PC-9 (cell line): ENCODE data around the gene NBEAL1.

Source experiments
- CTCF ChIP-seq: fragments of 200-600 bp; sonication (generic); conservative IDR thresholded peaks from 2 replicates; pipeline ENCODE4 v1.6.1; 2017; ENCODE audit warnings: mixed run types, antibody characterized with exemption, mild to moderate bottlenecking, moderate library complexity
- EZH2 ChIP-seq: fragments of 200-600 bp; sonication (generic); IDR thresholded peaks from 2 replicates; pipeline ENCODE4 v1.8.0; 2017; ENCODE audit warnings: antibody characterized with exemption, low read depth

GRCh38 chr2:203261326-203262159, 246.9 kb downstream of the NBEAL1 start:
- TF ChIP-seq CTCF: no peak
- no peak for TF ChIP-seq EZH2
